Endodermal cell (in vitro differentiated cells): ENCODE data around the gene ELAVL4. TPM values are rescaled to one million over a fixed set of nuclear protein-coding genes. Genes with fewer than 3 reads are reported as not detected.

Experiments
- DNase-seq: peaks from one replicate; pipeline ENCODE4 v3.0.0-alpha.2; 2017
- H3K27ac ChIP-seq: 2 replicates; pipeline ENCODE4 v1.5.1; 2013; ENCODE audit warnings: mild to moderate bottlenecking, low read depth, low read length, moderate library complexity
- H3K27me3 ChIP-seq: 2 replicates; pipeline ENCODE4 v1.6.1; 2013; ENCODE audit warnings: mild to moderate bottlenecking, low read length, moderate library complexity; ENCODE audit not compliant: insufficient read depth, control insufficient read depth, poor library complexity, severe bottlenecking
- H3K36me3 ChIP-seq: 2 replicates; pipeline ENCODE4 v1.7.0; 2013; ENCODE audit warnings: mild to moderate bottlenecking, low read length, moderate library complexity; ENCODE audit not compliant: control insufficient read depth, insufficient read depth
- H3K4me1 ChIP-seq: one replicate; pipeline ENCODE4 v1.7.0; 2013; ENCODE audit warnings: low read length; ENCODE audit not compliant: control insufficient read depth, insufficient read depth
- H3K4me3 ChIP-seq: 2 replicates; pipeline ENCODE4 v1.5.1; 2013; ENCODE audit warnings: mild to moderate bottlenecking, low read length, moderate library complexity
- H3K9ac ChIP-seq: 2 replicates; pipeline ENCODE4 v1.6.1; 2013; ENCODE audit warnings: mild to moderate bottlenecking, low read length, moderate library complexity; ENCODE audit not compliant: poor library complexity, severe bottlenecking; ENCODE audit errors: extremely low read depth
- H3K9me3 ChIP-seq: 2 replicates; pipeline ENCODE4 v1.6.1; 2013; ENCODE audit warnings: mild to moderate bottlenecking, low read length, moderate library complexity; ENCODE audit not compliant: control insufficient read depth
- H3K27ac Mint-ChIP-seq: 2 replicates; pipeline ENCODE4 v1.8.0; 2020; ENCODE audit warnings: mixed read lengths
- H3K27me3 Mint-ChIP-seq: 2 replicates; pipeline ENCODE4 v1.8.0; 2021; ENCODE audit warnings: mild to moderate bottlenecking, mixed read lengths; ENCODE audit not compliant: insufficient read depth
- H3K36me3 Mint-ChIP-seq: 2 replicates; pipeline ENCODE4 v1.8.0; 2020; ENCODE audit warnings: low read depth, mixed read lengths
- H3K4me1 Mint-ChIP-seq: 2 replicates; pipeline ENCODE4 v1.8.0; 2020; ENCODE audit warnings: mixed read lengths
- H3K4me3 Mint-ChIP-seq: 2 replicates; pipeline ENCODE4 v1.8.0; 2020; ENCODE audit warnings: mild to moderate bottlenecking, moderate library complexity, mixed read lengths
- H3K9me3 Mint-ChIP-seq: 2 replicates; pipeline ENCODE4 v1.8.0; 2020; ENCODE audit warnings: mild to moderate bottlenecking, mixed read lengths
- CTCF ChIP-seq: fragments of 200-600 bp; sonication (generic); conservative IDR thresholded peaks from 2 replicates; pipeline ENCODE4 v1.5.0; 2021; ENCODE audit warnings: antibody characterized with exemption, mild to moderate bottlenecking
- WGBS, 2 experiments: methylation state at CpG; one replicate each; pipeline versions ENCODE4 v1.1.5 to v1.1.7; 2013; ENCODE audit warnings: missing lambda C conversion rate in 2 of 2, mixed read lengths in 1 of 2; ENCODE audit not compliant: insufficient coverage in 1 of 2, insufficient read length in 1 of 2; 5-methylcytosine and 5-hydroxymethylcytosine counted together
- total RNA-seq, 2 donors: library from RNA; stranded (reverse); fragmentation: NEBNext Ultra II Directional in 1 of 2; extraction: Animal tissue kit (Norgen Biotek cat#: 25700) in 1 of 2; gene quantifications; 2 replicates in 1 of 2; 3 replicates in 1 of 2; pipeline ENCODE4 v1.2.1, GENCODE V29; 2021

Gene ELAVL4
- total RNA-seq, 2 donors from 2014 or later, result 4.0 to 10.3 TPM

DNA sequence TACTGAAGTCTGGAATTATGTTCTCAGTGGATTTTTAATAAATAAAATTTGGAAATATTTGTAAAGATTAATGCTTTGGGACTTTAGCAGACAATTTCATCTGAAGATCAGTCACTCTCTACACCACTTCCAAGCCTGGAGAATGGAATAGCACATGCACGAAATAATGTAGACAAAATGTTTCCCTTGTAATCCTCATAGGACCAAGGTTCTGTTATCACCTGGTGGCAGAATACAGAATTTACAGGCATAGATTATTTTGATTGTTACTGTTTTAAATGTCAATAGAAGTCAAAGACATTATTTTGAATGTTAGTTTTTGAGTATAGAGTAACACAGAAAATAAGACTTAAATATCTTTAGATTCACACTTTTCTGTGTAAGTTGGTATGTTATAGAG, 9.1 kb upstream of the ELAVL4 start:
- Histone ChIP-seq H3K9me3 (peaks cover 21% of the 10 kb centered on the region), H3K27ac (no peak overlapping the region), H3K4me3 (no peak overlapping the region), H3K9ac (no peak overlapping the region), H3K27me3 (no peaks in the 10 kb centered on the region), H3K4me1 (no peaks in the 10 kb centered on the region), H3K36me3 (no peaks in the 10 kb centered on the region)
- no peak overlapping the region for H3K27ac Mint-ChIP-seq
- H3K9me3 Mint-ChIP-seq, result peaks cover 1% of the 10 kb centered on the region
- H3K4me1 Mint-ChIP-seq, result no peaks in the 10 kb centered on the region
- DNase-seq, result no peak
- H3K27me3 Mint-ChIP-seq, result no peaks in the 10 kb centered on the region
- peak; percentile 65 for TF ChIP-seq CTCF
- H3K36me3 Mint-ChIP-seq, result no peaks in the 10 kb centered on the region
- no peak overlapping the region for H3K4me3 Mint-ChIP-seq
- WGBS, 2 experiments, result 50% methylated on average over 1 of the region's 1 CpG; no CpG with 5 or more reads in 1 of the 2 experiments

DNA sequence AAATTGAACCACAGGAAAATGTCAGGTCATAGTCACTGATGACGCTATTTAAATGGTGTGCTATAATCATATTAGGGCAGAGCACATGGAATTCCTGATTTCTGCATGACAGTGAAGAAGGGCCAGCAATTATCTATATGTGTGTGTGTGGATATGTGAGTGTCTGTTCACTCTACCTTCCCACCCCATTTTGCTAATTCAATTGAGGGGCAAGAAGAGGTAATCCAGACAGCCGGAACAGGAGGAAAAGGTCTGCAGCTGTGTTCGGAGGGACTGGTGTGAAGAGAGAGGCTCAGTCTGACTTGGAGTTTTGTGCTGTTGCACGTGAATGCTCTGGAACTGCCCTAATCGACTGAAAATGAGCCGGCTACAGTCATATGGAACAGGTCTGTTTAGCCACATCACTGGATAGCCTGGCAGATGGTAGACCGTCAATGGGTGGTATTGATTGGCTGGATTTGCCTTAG, 5.1 kb upstream of the ELAVL4 start:
- peaks cover 23% of the 10 kb centered on the region for H3K4me1 Mint-ChIP-seq
- no peak for TF ChIP-seq CTCF
- no peak overlapping the region for H3K4me3 Mint-ChIP-seq
- Histone ChIP-seq H3K4me3 (no peak overlapping the region), H3K27ac (no peak overlapping the region), H3K4me1 (no peaks in the 10 kb centered on the region), H3K9me3 (peaks cover 31% of the 10 kb centered on the region), H3K36me3 (no peaks in the 10 kb centered on the region), H3K27me3 (no peaks in the 10 kb centered on the region), H3K9ac (no peak overlapping the region)
- H3K27me3 Mint-ChIP-seq, result no peaks in the 10 kb centered on the region
- WGBS, 2 experiments, result 63 to 78% methylated on average over 5 to 7 of the region's 7 CpGs
- H3K36me3 Mint-ChIP-seq, result no peaks in the 10 kb centered on the region
- no peak for DNase-seq
- no peak overlapping the region for H3K27ac Mint-ChIP-seq
- H3K9me3 Mint-ChIP-seq, result peaks cover 1% of the 10 kb centered on the region

- Mint-ChIP-seq H3K4me3 (no peak overlapping the region), H3K27ac (no peak overlapping the region), H3K4me1 (peaks cover 39% of the 10 kb centered on the region), H3K27me3 (no peaks in the 10 kb centered on the region), H3K9me3 (peaks cover 1% of the 10 kb centered on the region), H3K36me3 (no peaks in the 10 kb centered on the region)
- Histone ChIP-seq H3K9ac (no peak overlapping the region), H3K9me3 (peaks cover 29% of the 10 kb centered on the region), H3K27me3 (no peaks in the 10 kb centered on the region), H3K27ac (no peak overlapping the region), H3K36me3 (no peaks in the 10 kb centered on the region), H3K4me1 (no peaks in the 10 kb centered on the region), H3K4me3 (no peak overlapping the region)
- no peak for DNase-seq
- 85 to 94% methylated on average over 3 of the region's 3 CpGs for WGBS, 2 experiments
- TF ChIP-seq CTCF, result peak; percentile 75
These were observed 3.3 kb upstream of the ELAVL4 start for GRCh38 chr1:50105433-50105832.
